ENCODE data around the gene MS4A15.

Gene MS4A15

GRCh38 chr11:60780065-60780464, 23.4 kb downstream of the MS4A15 start:
- DNase-seq, result no peak

DNA sequence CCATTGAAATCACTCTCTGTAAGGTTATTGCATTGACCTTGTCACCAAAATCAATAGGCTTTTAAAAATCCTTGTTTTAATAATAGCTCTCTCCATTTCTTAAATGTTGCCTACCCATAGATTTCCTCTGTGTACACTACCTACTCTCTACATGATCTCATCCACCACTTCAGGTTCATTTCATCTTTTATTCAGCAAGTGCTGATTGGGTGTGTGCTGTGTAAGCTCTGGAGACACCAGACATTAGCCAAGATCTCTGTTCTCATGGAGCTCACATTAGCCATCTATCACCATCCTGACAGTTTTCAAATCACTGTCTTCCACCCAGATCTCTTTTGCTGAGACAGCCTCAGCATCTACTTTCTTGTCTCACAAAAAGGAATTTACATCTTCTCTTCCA, 24.1 kb downstream of the MS4A15 start:
- DNase-seq, result no peak

DNA sequence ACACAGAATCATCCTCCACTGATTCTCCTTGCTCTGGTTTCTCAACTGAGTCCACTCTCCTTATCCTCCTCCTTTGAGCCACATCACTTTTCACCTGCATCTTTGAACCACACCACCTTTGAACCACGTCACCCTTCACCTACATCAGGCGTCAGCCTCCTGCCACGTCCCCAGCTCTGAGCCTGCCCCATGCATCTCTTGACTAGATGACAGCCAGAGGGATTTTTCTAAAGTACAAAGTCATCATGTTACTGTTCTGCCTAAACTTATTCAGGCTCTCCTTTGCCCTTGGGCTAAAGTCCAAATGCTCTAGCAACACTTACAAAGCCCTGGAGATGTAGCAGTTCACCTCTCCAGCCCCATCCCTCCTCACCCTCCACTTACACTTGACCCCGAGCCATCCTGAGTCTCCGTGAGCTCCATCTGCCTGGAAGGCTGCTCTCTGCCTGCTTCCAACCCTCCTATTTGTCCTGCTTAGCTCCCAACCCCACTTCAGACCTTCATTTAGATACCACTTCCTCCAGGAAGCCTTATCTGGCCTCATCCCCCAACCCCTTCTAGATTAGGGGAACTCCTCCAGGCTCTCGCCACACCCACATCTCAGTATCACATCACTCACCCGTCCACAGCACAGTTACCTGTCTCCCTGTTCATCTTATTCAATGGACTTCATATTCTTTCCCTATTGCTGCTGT, 24.8 kb downstream of the MS4A15 start:
- DNase-seq, result no peak

DNA sequence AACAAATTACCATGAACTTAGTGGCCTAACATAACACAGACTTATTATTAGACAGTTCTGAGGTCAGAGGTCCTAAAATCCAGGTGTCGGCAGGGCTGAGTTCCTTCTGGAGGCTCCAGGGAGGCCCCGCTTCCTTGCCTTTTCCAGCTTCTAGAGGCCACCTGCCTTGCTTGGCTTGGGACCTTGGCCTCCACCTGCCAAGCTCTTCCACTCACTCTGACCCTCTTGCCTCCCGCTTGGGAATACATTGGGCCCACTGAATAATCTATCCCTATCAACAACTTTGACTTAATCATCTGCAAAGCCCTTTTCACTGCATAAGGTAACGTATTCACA, 25.3 kb downstream of the MS4A15 start:
- no peak for DNase-seq

DNA sequence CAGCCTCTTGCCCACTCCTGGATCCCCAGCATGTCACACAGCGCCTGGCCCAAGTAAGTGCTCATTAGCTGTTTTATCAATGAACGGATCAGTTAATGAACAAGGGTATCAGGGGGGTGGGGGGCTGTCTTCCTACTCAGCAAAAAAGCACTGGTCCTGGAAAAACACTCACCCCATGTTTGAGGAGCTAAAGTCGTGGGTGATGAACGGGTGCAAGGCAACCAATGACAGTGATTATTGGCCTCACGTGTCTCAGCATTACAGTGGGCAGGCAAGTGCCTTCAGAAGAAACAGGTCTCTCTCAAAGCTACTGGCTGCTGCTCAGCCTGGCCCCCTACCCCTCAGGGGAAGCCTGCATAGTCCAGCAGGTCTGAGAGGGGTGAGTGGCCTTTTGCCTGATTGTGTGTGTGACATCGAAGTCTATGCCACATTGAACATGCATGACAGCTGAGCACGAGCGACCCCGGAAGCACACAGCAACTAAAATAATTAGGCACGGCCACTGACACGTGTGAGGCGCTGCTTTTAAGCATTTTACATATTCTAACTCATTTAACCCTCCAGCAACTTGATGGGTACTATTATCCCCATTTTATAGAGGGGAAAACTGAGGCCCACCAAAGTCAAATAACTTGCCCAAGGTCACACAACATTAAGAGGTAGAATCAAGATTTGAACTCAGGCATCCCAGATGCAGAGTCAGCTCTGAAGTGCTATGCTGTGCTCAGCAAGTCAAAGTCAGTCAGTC, 25.9 kb downstream of the MS4A15 start:
- no peak for DNase-seq

- DNase-seq, result no peak
Measured at GRCh38 chr11:60783141-60783484, 26.4 kb downstream of the MS4A15 start.

DNA sequence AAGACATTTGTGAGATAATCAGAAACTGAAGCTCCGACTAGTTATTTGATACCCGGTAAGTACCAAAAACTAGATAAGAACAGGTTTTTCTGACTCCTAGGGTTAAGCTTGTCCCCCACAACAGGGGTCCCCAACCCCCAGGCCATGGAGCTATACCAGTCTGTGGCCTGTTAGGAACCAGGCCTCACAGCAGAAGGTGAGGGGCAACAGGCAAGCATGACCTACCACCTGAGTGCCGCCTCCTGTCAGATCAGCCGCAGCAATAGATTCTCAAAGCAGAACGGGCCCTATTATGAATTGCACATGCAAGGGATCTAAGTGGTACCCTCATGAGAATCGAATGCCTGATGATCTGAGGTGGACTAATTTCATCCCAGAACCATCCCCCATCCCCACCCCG, 27.2 kb downstream of the MS4A15 start:
- no peak for DNase-seq

GRCh38 chr11:60785136-60785535, 28.5 kb downstream of the MS4A15 start, which contains the start of gene MS4A10:
Gene MS4A10 (plus strand): TSS chr11:60785333. CDS start chr11:60790336, 5,003 bp downstream.
- DNase-seq, result no peak

- no peak for DNase-seq
Measured at GRCh38 chr11:60785806-60786361, 29.2 kb downstream of the MS4A15 start.

GRCh38 chr11:60786811-60787567, 30.3 kb downstream of the MS4A15 start:
- DNase-seq, result no peak

DNA sequence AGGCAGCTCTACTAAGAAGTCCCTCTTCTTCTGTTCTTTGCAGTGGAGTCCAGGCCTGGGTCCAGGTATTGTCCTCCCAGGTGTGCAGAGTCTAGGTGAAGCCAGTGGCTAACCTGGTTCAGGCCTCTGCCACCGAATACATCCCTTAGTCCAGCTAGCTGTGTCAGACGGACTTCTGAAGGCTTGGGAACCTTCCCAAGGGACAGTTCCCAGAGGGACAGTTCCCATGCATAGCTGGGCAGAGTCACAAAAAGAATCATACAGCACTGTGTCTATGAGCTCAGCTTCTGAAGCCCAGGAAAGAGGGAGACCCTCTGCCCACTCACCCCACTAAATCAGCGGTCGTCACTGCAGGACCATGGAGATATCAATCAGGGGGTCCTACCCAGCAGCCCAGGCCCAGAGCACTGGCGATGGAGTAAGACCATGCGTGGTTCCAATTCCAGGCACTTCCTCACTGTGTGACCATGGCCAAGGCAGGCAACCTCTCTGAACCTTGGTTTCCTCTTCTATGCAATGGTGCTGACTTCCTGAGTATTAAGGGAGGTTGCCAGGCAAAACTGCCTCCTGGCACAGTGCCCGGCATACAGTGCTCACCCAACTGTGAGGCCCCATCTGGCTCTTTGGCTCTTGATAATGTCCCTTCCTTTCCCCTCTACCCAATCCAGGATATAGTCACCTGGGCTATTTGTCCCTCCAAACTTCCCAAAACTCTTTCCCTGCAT, 31.9 kb downstream of the MS4A15 start:
- no peak for DNase-seq

GRCh38 chr11:60790726-60791125, 34.1 kb downstream of the MS4A15 start:
- no peak for DNase-seq

GRCh38 chr11:60791153-60791933, 34.7 kb downstream of the MS4A15 start:
- DNase-seq, result no peak

- DNase-seq, result no peak
Measured at GRCh38 chr11:60792521-60792920, 35.9 kb downstream of the MS4A15 start.

- DNase-seq, result no peak
Measured at GRCh38 chr11:60795291-60795690, 38.6 kb downstream of the MS4A15 start.

GRCh38 chr11:60797846-60798630, 41.4 kb downstream of the MS4A15 start:
- no peak for DNase-seq

- DNase-seq, result no peak
Measured at GRCh38 chr11:60798631-60799030, 42.0 kb downstream of the MS4A15 start.

DNA sequence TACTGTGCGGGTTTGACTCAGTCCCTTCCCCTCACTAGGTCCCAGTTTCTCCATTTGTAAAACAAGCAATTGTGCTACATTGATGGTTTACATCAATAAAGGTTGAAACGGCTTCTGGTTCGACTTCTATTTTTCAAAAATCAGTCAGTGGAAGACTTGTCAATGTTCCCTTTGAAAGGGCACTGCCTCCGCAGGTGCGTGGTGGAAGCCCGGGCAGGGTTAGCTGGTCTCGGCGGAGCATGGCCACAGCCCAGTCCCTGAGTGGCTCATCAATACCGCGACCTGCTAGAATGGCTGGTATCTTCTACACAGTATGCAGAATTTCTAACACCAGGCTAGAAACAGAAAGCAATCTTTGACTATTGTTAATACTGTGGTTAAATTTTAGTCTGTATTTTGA, 44.5 kb downstream of the MS4A15 start:
- DNase-seq, result no peak

DNA sequence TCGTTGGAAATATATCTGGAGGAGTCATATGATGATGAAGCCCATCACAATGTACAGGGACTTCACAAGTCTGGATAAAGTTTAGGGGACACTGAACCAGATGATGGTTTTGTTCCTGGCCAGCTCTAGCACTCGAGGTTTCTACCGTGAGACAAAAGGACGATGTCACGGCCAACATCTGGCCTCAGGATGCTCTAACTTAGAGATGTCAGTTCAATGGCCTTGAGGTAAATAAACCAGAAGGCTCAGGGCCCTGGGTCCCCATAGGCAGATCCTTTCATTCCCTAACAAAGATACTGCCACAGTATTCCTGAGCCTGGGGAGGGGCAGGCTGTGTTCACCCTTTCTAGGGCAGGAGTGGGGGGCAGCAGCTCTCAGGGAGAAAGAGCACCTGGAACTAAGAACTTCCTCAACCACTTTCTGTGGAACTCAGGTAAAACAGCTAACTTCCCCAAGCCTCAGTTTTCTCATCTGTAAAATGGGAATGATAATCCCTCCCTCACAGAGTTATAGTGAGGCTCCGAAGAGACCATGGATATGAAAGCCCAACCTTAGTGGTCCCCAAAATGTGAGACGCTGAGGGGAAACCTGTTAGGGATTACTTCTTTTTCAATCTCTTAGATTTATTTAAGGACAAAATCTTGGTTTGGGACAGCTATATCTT, 46.7 kb downstream of the MS4A15 start:
- no peak for DNase-seq

DNA sequence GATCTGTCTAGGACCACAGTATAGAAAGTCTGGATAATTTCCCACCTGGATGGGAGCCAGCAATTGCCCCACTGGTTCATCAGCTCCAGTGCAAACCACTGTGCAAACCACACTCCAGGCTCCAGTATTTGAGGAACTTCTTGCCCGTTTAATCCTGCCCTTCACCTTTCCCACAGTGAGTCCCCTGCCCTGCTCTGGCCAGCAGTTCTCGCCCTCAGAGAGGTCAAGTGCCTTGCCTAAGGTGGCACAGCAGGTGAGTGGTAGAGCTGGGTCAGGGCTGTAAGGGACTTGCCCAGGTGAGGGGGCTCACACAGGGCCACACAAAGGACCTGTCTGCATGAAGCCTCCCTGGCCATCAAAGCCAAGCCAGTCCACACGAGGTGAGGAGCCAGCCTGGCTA, 52.6 kb downstream of the MS4A15 start:
- DNase-seq, result no peak

DNA sequence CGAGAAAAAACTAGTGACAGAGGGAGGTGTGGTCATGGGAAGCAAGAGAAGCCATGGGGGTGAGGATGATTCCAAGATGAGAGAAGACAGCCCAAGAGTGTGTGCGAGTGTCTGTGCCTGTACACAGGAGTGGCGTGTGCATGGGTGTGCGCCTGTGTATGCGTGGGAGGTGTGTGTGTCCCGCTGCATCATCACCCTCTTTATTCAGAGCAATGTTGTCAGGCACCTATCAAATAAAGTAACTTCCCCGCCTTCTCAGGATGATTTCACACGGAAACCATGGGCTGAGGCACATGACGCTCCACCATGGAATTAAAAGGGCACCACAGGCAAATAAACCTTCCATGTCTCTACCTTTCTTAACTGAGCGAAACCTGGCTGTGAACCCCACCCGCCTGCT, 53.0 kb downstream of the MS4A15 start:
- no peak for DNase-seq

Measured in inflammatory macrophage (primary cell).